Inferior parietal cortex (tissue), 1 donor: ENCODE measurements around the gene KHDC4.
"Not testable (repeated sequence)": the region's sequence is repeated elsewhere in the genome, so short reads cannot be mapped to it uniquely, and the experiment has no call there.

Experiments
- DNase-seq: peaks from one replicate; pipeline ENCODE4 v3.0.0-alpha.2; 2016; ENCODE audit errors: extremely low spot score

KHDC4 gene

GRCh38 chr1:155900161-155900560 lies 34.1 kb downstream of the KHDC4 start:
- no peak for DNase-seq

- no peak for DNase-seq
These were observed 34.5 kb downstream of the KHDC4 start for GRCh38 chr1:155899683-155900082.

- DNase-seq = no peak
These were observed 35.3 kb downstream of the KHDC4 start for GRCh38 chr1:155898888-155899287.

GRCh38 chr1:155897746-155898145 lies 36.5 kb downstream of the KHDC4 start:
- DNase-seq = no peak

GRCh38 chr1:155896476-155896875 lies 37.7 kb downstream of the KHDC4 start:
- not testable (repeated sequence) for DNase-seq

GRCh38 chr1:155895617-155896016 lies 38.6 kb downstream of the KHDC4 start:
- DNase-seq = not testable (repeated sequence)

- DNase-seq = no peak
These were observed 40.6 kb downstream of the KHDC4 start for GRCh38 chr1:155893389-155894142.

GRCh38 chr1:155892796-155893195 lies 41.4 kb downstream of the KHDC4 start:
- DNase-seq = no peak

- no peak for DNase-seq
These were observed 44.0 kb downstream of the KHDC4 start for GRCh38 chr1:155890251-155890650.

- DNase-seq = no peak
These were observed 44.6 kb downstream of the KHDC4 start for GRCh38 chr1:155889566-155889965.

- DNase-seq = no peak
These were observed 45.7 kb downstream of the KHDC4 start for GRCh38 chr1:155888481-155888880.

GRCh38 chr1:155884982-155885381 lies 49.2 kb downstream of the KHDC4 start:
- DNase-seq = no peak

- no peak for DNase-seq
These were observed 49.9 kb downstream of the KHDC4 start for GRCh38 chr1:155884031-155884960.

GRCh38 chr1:155882766-155883165 lies 51.4 kb downstream of the KHDC4 start:
- DNase-seq = no peak

GRCh38 chr1:155882235-155882634 lies 52.0 kb downstream of the KHDC4 start:
- no peak for DNase-seq

GRCh38 chr1:155880950-155881349 lies 53.3 kb downstream of the KHDC4 start:
- no peak for DNase-seq

GRCh38 chr1:155880251-155880650 lies 54.0 kb downstream of the KHDC4 start:
- DNase-seq = no peak

GRCh38 chr1:155877945-155878344 lies 56.3 kb downstream of the KHDC4 start:
- no peak for DNase-seq

- no peak for DNase-seq
These were observed 60.4 kb downstream of the KHDC4 start for GRCh38 chr1:155873860-155874259.

GRCh38 chr1:155872527-155872926 lies 61.7 kb downstream of the KHDC4 start:
- no peak for DNase-seq

GRCh38 chr1:155871390-155871789 lies 62.8 kb downstream of the KHDC4 start:
- peak; percentile 93 for DNase-seq

- no peak for DNase-seq
These were observed 66.4 kb downstream of the KHDC4 start for GRCh38 chr1:155867766-155868165.

GRCh38 chr1:155864393-155864792 lies 69.8 kb downstream of the KHDC4 start:
- no peak for DNase-seq
